ENCODE measurements around the gene HCCS.

Gene HCCS

GRCh38 chrX:11111037-11111851 lies at the start of gene HCCS:
HCCS (plus strand) TSS chrX:11111332; CDS start chrX:11112061, 729 bp downstream.
- peak; percentile 45 for DNase-seq (ENCODE audit: low read depth)

- no peak for DNase-seq (ENCODE audit: low read depth)
Measured at GRCh38 chrX:11064276-11064675, 46.9 kb upstream of the HCCS start.

DNA sequence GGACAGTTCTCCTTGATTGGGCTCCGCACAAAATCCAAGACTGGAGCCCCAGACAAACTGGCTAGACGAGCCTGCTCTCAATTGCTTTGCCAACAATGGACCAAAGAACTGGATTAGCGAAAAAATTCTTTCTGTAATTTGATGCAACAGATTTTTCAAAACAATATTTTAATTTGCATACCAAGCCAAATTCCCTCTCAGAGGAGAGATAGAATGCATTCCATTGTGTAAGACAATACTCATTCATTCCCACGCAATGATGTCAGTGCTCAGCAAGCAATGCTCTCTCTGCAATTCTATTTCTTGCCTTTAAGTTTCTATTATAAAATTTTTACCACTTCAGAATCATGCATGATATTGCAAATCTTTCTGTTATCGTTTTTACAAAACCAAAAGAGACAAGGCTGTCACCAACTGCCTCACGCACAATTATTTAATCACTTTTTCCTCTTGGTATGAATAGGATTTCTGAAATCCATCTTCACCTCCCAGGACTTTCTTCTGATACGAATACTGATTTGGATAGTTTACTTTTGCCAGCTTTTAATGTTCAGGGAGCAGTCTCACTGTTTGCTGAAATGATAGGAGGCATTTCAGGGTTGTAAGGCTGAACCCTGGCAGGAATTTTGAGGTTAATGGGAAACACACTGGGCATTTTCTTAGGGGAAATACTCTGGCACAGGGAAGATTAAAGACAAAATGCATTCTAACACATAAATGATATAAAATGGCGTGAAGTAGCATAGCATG lies 46.1 kb upstream of the HCCS start:
- DNase-seq (ENCODE audit: low read depth): no peak

DNA sequence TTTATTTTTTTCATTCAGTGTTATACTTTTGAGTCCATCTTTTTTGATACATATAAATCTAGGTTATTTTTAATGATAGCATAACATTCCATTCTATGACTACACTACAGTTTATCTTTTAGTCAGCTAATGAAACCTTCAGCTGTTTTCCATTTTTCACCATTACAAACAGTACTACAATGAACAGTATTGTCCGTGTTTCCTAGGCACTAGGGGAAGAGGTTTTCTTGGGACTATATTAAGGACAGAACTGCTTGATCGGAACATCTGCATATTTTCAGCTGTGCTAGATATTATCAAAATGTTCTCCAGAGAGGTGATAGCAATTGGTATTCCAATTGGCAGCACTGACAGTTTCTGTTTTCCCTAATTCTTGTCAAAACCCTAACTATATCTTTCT lies 44.3 kb upstream of the HCCS start:
- no peak for DNase-seq (ENCODE audit: low read depth)

GRCh38 chrX:11073381-11073780 lies 37.8 kb upstream of the HCCS start:
- DNase-seq (ENCODE audit: low read depth): no peak

GRCh38 chrX:11080741-11081305 lies 30.3 kb upstream of the HCCS start:
- no peak for DNase-seq (ENCODE audit: low read depth)

GRCh38 chrX:11081511-11081910 lies 29.6 kb upstream of the HCCS start:
- DNase-seq (ENCODE audit: low read depth): no peak

DNA sequence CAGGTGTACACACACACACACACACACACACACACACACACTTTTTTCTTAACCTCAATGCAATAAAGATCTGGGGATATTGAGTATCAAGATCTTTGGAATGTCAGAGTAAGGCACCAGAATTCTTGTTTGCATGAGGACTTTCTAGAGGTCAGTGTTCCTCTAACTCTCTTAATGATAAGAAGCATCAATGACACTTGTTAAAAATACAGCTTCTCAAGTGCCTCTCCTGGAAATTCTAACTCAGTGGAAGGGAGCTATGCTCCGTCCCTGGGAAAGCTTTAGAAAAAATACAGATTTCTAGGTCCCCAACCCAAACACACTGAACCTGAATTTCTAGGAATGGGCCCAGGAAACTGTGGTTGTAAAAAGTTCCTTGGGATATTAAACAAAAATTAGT lies 25.8 kb upstream of the HCCS start:
- DNase-seq (ENCODE audit: low read depth): no peak

DNA sequence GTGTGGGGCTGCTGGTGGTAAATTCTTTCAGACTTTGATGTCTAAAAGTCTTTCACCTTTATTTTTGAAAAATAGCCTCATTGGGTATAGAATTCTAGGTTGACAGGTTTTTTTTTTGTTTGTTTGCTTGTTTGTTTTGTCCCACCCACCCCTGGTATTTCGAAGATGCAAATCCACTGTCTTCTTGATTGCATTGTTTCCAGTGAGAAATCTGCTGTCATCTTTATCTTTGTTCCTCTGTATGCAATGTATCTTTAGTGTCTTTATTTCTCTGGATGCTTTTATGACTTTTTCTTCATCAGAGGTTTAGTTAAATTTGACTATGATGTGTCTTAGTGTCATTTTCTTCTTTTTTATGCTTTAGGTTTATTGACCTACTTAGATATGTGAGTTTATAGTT lies 21.3 kb upstream of the HCCS start:
- no peak for DNase-seq (ENCODE audit: low read depth)

DNA sequence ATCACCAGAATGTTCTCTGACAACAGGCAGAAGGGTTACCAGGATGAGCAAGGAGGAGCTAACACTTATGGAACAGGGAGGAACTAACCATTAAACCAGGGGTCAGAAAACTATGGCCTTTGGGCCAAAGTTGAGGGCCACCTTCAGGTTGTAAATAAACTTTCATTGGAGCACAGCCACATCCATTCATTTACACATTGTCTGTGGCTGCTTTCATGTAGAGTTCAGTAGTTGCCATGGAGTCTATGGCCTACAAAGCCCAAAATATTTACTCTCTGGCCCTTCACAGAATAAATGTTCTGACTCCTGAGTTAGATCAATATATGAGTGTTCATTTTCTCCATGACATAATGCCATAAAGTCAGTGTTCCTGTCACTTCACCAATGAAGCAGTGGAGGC lies 13.2 kb upstream of the HCCS start:
- no peak for DNase-seq (ENCODE audit: low read depth)

- DNase-seq (ENCODE audit: low read depth): no peak
Measured at GRCh38 chrX:11099465-11099864, 11.7 kb upstream of the HCCS start.

DNA sequence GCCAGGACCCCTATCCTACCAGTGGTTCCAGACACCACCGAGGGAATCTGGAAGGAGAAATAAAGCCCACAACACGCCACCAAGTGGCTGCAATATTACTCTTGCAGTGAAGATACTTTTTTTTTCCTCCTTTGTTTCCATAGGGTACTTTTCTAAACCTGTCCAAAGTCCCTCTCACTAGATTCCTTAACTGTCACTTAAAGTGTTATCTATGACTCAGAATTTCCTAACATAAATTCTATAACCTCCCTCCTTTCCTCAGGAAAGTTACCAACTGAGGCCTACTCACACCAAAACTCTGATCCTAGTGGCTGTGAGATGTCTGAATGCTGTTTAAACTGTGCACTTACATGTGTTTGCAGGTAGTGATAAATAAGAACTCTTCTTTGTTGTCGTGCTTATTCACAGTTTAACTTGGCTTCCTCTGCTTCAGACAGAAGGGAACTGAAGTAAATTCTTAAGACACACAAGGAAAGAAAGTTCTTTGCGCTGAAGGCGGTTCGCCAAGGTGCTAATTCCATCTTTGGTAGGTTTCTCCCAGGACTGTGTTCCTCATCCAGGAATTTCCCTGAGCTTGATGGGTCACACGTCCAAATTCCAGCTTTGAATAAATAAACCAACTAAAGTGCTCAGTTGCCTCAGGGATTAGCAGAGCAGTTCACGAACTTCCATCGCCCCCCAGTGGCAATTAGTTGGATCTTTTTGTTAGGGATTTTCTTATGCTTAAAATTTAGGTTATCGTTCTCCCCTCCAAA lies 10.7 kb upstream of the HCCS start:
- DNase-seq (ENCODE audit: low read depth): no peak

DNA sequence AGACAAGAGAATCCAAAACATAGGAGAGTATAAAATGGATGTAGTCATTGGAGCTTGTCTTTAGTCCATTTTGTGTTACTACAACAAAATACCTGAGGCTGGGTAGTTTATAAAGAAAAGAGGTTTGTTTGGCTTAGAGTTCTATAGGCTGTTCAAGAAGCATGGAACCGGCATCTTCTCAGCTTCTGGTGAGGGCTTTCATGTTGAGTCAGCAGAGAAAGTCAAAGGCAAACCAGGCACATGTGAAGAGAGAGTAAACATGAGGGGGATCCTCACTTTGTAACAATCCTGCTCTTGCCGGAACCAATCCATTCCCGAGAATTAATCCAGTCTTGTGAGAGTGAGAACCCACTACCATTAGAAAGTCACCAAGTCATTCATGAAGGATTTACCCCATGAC lies 8.1 kb upstream of the HCCS start:
- DNase-seq (ENCODE audit: low read depth): no peak

- no peak for DNase-seq (ENCODE audit: low read depth)
Measured at GRCh38 chrX:11103751-11104150, 7.4 kb upstream of the HCCS start.

DNA sequence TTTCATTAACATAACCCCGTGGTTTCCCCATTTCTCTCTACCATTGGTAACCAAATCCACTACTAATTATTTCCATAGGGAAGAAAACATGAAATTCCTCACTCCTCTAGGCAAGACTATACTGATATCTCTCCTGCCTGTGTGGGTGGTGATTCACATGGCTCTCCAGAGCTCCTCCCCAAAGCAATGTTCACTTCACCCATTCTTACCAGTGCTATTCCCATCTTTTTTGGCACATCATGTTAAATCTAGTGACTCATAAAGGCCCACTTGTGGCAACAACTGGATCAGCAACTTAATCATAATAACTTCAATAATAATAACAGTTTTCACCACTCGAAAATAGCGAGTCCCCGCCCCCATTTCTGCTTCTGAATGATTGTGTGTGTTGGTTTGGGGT lies 6.1 kb upstream of the HCCS start:
- DNase-seq (ENCODE audit: low read depth): no peak

- no peak for DNase-seq (ENCODE audit: low read depth)
Measured at GRCh38 chrX:11108253-11108941, 2.7 kb upstream of the HCCS start.

DNA sequence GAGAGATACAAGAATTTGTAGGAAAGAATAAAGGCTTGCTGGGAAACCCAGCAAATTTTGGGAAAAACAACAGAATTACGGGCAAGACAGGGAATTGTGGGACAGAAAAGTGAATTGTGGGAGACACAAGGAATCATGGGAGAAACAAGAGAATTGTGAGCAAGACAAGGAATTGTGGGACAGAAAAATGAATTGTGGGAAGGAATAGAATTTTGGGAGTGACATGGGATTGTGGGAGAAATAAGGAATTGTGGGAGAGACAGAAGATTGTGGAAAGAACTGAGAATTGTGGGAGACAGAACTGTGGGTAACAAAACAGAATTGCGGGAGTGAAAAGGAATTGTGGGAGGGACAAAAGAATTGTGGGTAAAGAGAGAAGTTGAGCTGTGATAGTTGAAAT lies 1.2 kb upstream of the HCCS start:
- no peak for DNase-seq (ENCODE audit: low read depth)

GRCh38 chrX:11111947-11112346 lies 815 bp downstream of the HCCS start:
- no peak for DNase-seq (ENCODE audit: low read depth)

DNA sequence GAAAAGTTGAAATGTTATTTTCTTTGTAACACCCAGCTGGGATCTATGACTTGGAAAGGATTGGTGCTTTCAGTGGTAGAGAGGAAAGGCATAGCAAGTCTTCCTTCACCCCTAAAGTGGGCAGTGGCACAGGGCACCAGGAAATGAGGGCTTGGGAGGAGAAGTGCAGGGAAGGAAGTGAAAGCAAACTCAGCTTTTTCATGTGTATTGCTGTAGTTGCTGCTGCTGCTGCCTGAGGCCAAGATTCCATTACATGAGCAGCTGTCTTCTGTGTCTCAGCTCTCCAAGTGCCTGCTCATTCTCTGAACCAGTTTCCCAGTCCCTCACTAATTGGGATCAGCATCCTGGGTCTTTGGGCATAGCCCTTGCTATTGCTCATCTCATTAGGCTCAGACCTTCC lies 2.6 kb downstream of the HCCS start:
- DNase-seq (ENCODE audit: low read depth): no peak

GRCh38 chrX:11117745-11118144 lies 6.6 kb downstream of the HCCS start:
- no peak for DNase-seq (ENCODE audit: low read depth)

DNA sequence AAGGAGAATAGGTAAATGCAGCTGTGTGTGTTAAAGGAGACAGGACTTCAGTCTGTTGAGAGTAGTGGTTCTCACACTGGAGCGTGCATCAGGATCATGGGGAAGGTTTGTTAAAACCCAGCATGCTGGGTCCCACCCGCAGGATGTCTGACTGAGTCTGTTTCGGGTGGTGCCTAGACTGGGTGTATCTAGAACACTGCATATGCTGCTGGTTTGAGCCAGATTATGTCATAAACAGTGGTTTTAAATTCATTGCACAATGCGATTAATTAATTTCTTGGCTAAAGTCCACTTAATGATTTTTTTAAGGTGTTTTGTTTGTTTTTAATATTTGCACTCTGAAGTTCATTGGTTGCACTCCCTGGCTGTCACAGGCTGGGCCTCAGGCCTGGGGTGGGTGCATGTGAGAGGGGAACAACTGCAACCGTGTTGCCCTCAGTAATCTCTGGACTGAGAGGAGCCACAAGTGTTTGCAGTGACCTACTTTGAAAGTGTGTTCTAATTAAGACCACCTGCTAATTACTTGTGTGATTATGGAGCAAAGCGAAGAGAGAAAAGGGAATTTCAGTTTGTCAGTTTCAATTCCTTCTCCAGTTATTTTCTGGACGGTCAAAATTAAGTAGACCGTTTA lies 8.3 kb downstream of the HCCS start:
- no peak for DNase-seq (ENCODE audit: low read depth)

Data from stimulated activated CD8-positive, alpha-beta memory T cell treated with anti-CD3 and anti-CD28 coated beads, Interleukin-15, amount 100 ng/mL, for 24 hours (primary cell).